ENCODE data around the gene TBCK. TPM values are rescaled to one million over a fixed set of nuclear protein-coding genes. Genes with fewer than 3 reads are reported as not detected.

TBCK gene
- total RNA-seq, 2 experiments from 2014 or later: 20.2 to 22.0 TPM

- Mint-ChIP-seq H3K36me3 (peaks cover 70% of the 10 kb centered on the region), H3K27ac (no peak overlapping the region), H3K9me3 (peaks cover 10% of the 10 kb centered on the region), H3K27me3 (no peaks in the 10 kb centered on the region), H3K4me3 (no peak overlapping the region), H3K4me1 (ENCODE audit: low read depth) (no peaks in the 10 kb centered on the region)
- POLR2A ChIA-PET: no interaction called here
- DNase-seq: no peak
- intact Hi-C loops (cut with micrococcal nuclease): no loop called here
- CTCF ChIA-PET: no interaction called here
Observed at GRCh38 chr4:106186201-106186600, 129.8 kb downstream of the TBCK start.

GRCh38 chr4:106183551-106183950, 132.5 kb downstream of the TBCK start:
- no peaks in the 10 kb centered on the region for H3K27me3 Mint-ChIP-seq
- DNase-seq: no peak
- H3K4me1 Mint-ChIP-seq (ENCODE audit: low read depth): no peaks in the 10 kb centered on the region
- ChIA-PET CTCF (no interaction called here), POLR2A (no interaction called here)
- peaks cover 55% of the 10 kb centered on the region for H3K36me3 Mint-ChIP-seq
- H3K9me3 Mint-ChIP-seq: peaks cover 17% of the 10 kb centered on the region
- no peak overlapping the region for H3K27ac Mint-ChIP-seq
- intact Hi-C loops (cut with micrococcal nuclease): no loop called here
- no peak overlapping the region for H3K4me3 Mint-ChIP-seq

DNA sequence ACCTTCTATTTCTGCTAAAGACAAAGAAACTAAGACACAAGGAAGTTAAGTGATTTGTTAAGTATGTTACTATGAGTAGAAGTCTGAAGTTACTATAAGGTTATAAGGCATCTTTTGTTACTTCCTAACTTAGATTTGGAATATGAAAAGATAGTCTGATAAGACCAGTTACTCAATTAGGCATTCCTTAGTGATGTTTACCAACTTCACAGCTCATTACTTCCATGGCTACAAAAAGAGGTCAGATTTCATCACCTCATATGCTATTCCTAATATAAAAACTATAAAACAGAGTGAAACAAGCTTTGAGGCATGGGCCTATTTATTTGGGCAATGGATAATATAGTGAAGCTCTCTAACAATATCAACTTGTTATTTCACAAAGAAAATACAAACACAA, 143.1 kb downstream of the TBCK start:
- no peaks in the 10 kb centered on the region for H3K4me1 Mint-ChIP-seq (ENCODE audit: low read depth)
- CTCF ChIA-PET: no interaction called here
- H3K27me3 Mint-ChIP-seq: no peaks in the 10 kb centered on the region
- intact Hi-C loops (cut with micrococcal nuclease): no loop called here
- no peaks in the 10 kb centered on the region for H3K9me3 Mint-ChIP-seq
- peaks cover 17% of the 10 kb centered on the region for H3K36me3 Mint-ChIP-seq
- DNase-seq: no peak
- POLR2A ChIA-PET: no interaction called here
- H3K27ac Mint-ChIP-seq: no peak overlapping the region
- no peak overlapping the region for H3K4me3 Mint-ChIP-seq

DNA sequence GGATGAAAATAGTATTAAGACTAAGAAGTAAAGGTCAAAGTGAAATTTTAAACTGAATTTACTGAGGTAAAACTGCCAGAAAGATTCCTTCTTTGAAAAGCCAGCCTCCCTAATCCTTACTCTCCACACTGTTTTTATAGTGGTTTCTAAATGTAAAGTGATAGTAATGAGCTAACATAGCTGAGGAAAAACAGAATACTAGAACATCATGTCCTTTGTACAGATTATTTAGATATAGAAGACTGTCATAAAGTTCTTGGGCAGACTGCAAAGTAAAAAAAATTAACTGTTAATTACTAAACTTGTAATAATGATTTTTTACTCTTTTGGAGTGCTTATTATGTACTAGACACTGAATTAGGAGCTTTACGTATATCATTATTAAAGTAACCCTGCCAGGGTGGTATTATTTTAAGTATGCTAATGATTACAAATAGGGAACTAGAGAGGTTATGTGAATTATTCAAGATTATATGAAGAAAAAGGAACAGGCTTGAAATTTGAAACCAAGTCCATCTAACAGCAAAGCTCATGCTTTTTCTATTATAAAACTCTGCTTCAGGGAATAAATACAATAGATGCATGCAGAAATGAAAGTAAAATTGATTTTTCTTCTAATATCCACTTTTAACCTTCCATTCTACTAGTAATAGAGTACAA, 150.5 kb downstream of the TBCK start:
- peaks cover 37% of the 10 kb centered on the region for H3K36me3 Mint-ChIP-seq
- POLR2A ChIA-PET: no interaction called here

GRCh38 chr4:106162278-106162677, 153.7 kb downstream of the TBCK start:
- ChIA-PET POLR2A (no interaction called here), CTCF (no interaction called here)
- Mint-ChIP-seq H3K4me1 (ENCODE audit: low read depth) (no peaks in the 10 kb centered on the region), H3K9me3 (peaks cover 13% of the 10 kb centered on the region), H3K36me3 (peaks cover 45% of the 10 kb centered on the region), H3K27ac (no peak overlapping the region), H3K27me3 (no peaks in the 10 kb centered on the region), H3K4me3 (no peak overlapping the region)
- intact Hi-C loops (cut with micrococcal nuclease): no loop called here
- no peak for DNase-seq

More for the DNA sequence above, 150.5 kb downstream of the TBCK start:
- intact Hi-C loops (cut with micrococcal nuclease): no loop called here
- Mint-ChIP-seq H3K27ac (no peak overlapping the region), H3K4me3 (no peak overlapping the region), H3K27me3 (no peaks in the 10 kb centered on the region), H3K9me3 (peaks cover 13% of the 10 kb centered on the region), H3K4me1 (ENCODE audit: low read depth) (no peaks in the 10 kb centered on the region)
- no peak for DNase-seq
- CTCF ChIA-PET: no interaction called here

- no peak for DNase-seq
- Mint-ChIP-seq H3K27ac (no peak overlapping the region), H3K36me3 (peaks cover 53% of the 10 kb centered on the region), H3K9me3 (peaks cover 16% of the 10 kb centered on the region), H3K4me1 (ENCODE audit: low read depth) (no peaks in the 10 kb centered on the region), H3K27me3 (no peaks in the 10 kb centered on the region), H3K4me3 (no peak overlapping the region)
- CTCF ChIA-PET: no interaction called here
- POLR2A ChIA-PET: no interaction called here
- intact Hi-C loops (cut with micrococcal nuclease): no loop called here
Observed at GRCh38 chr4:106160560-106160959, 155.4 kb downstream of the TBCK start.

DNA sequence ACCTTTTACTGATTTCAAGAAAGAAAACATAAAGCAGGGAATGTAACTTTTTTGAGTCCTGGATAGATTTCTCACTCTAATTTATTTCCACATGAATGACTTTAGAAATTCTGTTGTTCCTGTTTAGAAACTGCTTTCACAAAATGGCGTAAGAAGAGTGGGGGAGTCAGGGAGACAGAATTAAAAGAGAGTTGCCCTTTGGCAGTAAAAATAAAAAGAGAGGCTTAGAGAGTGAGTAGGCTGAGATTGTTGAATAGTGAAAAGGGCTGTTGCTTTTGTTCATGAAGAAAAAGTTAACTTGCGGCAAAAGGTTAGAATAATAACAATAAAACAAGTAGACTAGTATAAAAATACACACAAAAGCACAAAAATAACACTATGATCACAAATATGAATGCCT, 166.1 kb downstream of the TBCK start:
- peaks cover 71% of the 10 kb centered on the region for H3K9me3 Mint-ChIP-seq
- no peaks in the 10 kb centered on the region for H3K4me1 Mint-ChIP-seq (ENCODE audit: low read depth)
- CTCF ChIA-PET: no interaction called here

DNA sequence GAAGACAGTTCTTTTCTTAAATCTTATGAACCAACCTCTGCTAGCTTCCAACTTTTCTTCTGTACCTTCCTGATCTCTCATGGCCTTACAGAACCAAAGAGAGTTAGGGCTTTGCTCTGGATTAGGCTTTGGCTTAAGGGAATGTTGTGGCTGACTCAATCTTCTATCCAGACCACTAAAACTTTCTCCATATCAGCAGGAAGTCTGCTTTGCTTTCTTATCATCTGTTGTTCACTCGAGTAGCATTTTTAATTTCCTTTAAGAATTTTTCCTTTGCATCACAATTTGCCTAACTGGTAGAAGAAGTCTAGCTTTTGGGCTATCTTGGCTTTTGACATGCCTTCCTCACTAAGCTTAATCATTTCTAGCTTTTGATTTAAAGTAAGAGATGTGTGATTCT, 167.0 kb downstream of the TBCK start:
- H3K9me3 Mint-ChIP-seq: peaks cover 67% of the 10 kb centered on the region
- ChIA-PET CTCF (no interaction called here), POLR2A (no interaction called here)
- H3K27ac Mint-ChIP-seq: no peak overlapping the region
- H3K36me3 Mint-ChIP-seq: peaks cover 57% of the 10 kb centered on the region
- H3K4me3 Mint-ChIP-seq: no peak overlapping the region
- H3K4me1 Mint-ChIP-seq (ENCODE audit: low read depth): no peaks in the 10 kb centered on the region
- intact Hi-C loops (cut with micrococcal nuclease): no loop called here
- H3K27me3 Mint-ChIP-seq: no peaks in the 10 kb centered on the region
- no peak for DNase-seq

More for the DNA sequence above, 166.1 kb downstream of the TBCK start:
- Mint-ChIP-seq H3K4me3 (no peak overlapping the region), H3K36me3 (peaks cover 62% of the 10 kb centered on the region), H3K27me3 (no peaks in the 10 kb centered on the region), H3K27ac (no peak overlapping the region)
- intact Hi-C loops (cut with micrococcal nuclease): no loop called here
- POLR2A ChIA-PET: no interaction called here
- DNase-seq: no peak

DNA sequence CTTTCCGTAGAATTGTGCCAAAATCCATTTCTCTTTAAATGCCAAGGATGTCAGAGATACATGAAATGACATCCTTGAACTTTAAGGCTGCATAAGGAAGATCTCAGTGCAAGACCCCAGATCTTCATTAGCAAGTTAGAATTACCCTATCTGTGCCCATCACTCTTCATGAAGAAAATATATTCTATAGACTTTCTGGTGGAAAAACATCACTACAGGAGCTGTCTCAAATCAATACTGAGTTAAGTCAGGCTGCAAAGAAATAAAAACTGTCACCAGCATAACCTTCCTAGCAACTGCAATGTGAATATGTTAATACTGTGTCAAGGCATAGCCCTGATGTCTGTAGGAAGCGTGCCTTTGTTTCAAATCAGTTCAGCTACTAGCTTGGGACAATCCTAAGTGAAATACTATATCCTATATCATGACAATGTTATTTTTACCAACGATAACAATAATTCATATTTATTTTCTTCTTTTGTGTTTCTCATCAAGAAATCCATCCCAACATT, 173.3 kb downstream of the TBCK start:
- H3K4me1 Mint-ChIP-seq (ENCODE audit: low read depth): no peaks in the 10 kb centered on the region

DNA sequence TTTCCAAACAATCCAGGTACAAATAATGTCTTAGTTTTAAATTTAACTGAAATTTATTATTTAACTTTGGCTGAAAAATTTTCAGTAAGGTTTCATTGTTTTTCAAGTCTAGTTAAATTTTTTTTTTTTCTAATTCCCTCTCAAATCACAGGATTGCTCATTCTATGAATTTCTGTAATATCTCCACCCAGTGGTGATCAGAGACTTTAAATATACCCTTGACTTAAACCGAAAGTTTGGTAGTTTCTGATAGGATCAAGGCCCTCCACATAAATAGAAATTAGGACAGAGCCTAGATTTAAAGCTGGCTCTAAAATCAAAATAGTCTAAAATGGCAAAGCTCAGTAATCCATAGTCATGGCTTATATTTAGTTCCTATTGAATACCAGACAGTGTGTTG, 175.4 kb downstream of the TBCK start:
- no peak for DNase-seq
- no peaks in the 10 kb centered on the region for H3K27me3 Mint-ChIP-seq
- CTCF ChIA-PET: no interaction called here
- H3K27ac Mint-ChIP-seq: no peak overlapping the region
- H3K4me1 Mint-ChIP-seq (ENCODE audit: low read depth): peaks cover 2% of the 10 kb centered on the region
- intact Hi-C loops (cut with micrococcal nuclease): no loop called here
- peaks cover 9% of the 10 kb centered on the region for H3K36me3 Mint-ChIP-seq
- POLR2A ChIA-PET: no interaction called here
- no peak overlapping the region for H3K4me3 Mint-ChIP-seq
- H3K9me3 Mint-ChIP-seq: peaks cover under 1% of the 10 kb centered on the region

More for the DNA sequence above, 173.3 kb downstream of the TBCK start:
- no peak for DNase-seq
- Mint-ChIP-seq H3K36me3 (peaks cover 20% of the 10 kb centered on the region), H3K4me3 (no peak overlapping the region), H3K27ac (no peak overlapping the region), H3K9me3 (peaks cover 16% of the 10 kb centered on the region), H3K27me3 (no peaks in the 10 kb centered on the region)
- CTCF ChIA-PET: interaction anchor here (0.6 kb wide), 1 partner anchor 1204 kb away, joined by 3 read pairs; no protein-coding TSS in a partner anchor
- POLR2A ChIA-PET: no interaction called here
- intact Hi-C loops (cut with micrococcal nuclease): no loop called here

GRCh38 chr4:106136777-106137331, 179.2 kb downstream of the TBCK start:
- H3K4me1 Mint-ChIP-seq (ENCODE audit: low read depth): peaks cover 2% of the 10 kb centered on the region
- H3K4me3 Mint-ChIP-seq: no peak overlapping the region
- DNase-seq: no peak
- CTCF ChIA-PET: no interaction called here
- no peaks in the 10 kb centered on the region for H3K27me3 Mint-ChIP-seq
- H3K27ac Mint-ChIP-seq: no peak overlapping the region
- peaks cover 13% of the 10 kb centered on the region for H3K9me3 Mint-ChIP-seq
- intact Hi-C loops (cut with micrococcal nuclease): no loop called here
- H3K36me3 Mint-ChIP-seq: peaks cover 22% of the 10 kb centered on the region
- POLR2A ChIA-PET: no interaction called here

DNA sequence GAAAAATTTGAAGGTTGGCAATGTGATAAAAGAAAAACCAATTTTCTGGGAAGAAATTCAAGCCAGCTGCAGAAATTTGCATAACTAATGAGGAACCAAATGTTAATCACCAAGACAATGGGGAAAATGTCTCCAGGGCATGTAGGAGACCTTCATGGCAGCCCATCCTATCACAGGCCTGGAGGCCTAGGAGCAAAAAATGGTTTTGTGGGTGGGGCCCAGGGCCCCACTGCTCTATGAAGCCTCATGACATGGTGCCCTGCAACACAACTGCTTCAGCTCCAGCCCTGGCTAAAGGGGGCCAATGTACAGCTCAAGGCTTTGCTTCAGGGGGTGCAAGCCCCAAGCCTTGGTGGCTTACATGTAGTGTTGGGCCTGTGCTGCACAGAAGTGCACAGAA, 184.0 kb downstream of the TBCK start:
- Mint-ChIP-seq H3K9me3 (peaks cover 17% of the 10 kb centered on the region), H3K27ac (no peak overlapping the region)

GRCh38 chr4:106126062-106126461, 189.9 kb downstream of the TBCK start:
- Mint-ChIP-seq H3K9me3 (peaks cover 3% of the 10 kb centered on the region), H3K27me3 (no peaks in the 10 kb centered on the region), H3K4me3 (no peak overlapping the region), H3K4me1 (ENCODE audit: low read depth) (no peaks in the 10 kb centered on the region), H3K27ac (no peak overlapping the region), H3K36me3 (peaks cover 24% of the 10 kb centered on the region)
- ChIA-PET POLR2A (no interaction called here), CTCF (no interaction called here)
- intact Hi-C loops (cut with micrococcal nuclease): no loop called here
- DNase-seq: no peak

More for the DNA sequence above, 184.0 kb downstream of the TBCK start:
- DNase-seq: no peak
- CTCF ChIA-PET: no interaction called here
- no peak overlapping the region for H3K4me3 Mint-ChIP-seq
- H3K36me3 Mint-ChIP-seq: peaks cover 26% of the 10 kb centered on the region
- H3K27me3 Mint-ChIP-seq: no peaks in the 10 kb centered on the region
- intact Hi-C loops (cut with micrococcal nuclease): no loop called here
- H3K4me1 Mint-ChIP-seq (ENCODE audit: low read depth): peaks cover 2% of the 10 kb centered on the region
- POLR2A ChIA-PET: no interaction called here
